ENCODE results near the gene NRDE2.

DNA sequence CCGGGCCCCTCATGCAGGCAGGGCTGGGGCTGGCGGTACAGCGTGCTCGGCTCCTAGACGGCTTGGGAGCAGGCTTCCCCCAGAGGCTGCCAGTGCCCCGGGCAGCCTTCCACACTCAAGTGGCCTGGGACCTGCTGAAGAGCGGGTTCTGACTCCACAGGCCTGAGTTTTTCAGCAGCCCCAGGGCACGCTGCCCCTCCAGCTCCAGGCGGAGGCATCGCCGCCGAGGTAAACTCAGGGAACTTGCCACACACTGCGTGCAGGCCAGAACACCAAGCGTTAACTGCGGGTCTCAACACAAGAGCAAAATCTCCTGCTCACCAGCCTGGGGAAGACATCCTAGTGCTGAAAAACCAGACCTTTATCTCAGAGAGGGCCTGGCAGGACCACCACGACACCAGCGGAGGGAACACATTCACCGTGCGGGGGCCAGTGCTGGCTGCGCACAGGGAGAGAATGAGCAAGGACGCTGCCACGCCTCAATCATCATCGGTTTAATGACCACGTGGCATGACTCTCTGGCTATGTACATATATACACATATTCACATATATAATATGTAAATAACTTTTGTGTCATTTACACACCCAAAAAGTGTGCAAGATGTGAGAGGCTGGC, 54.1 kb downstream of the NRDE2 start:
- TF ChIP-seq, protein P1, sequence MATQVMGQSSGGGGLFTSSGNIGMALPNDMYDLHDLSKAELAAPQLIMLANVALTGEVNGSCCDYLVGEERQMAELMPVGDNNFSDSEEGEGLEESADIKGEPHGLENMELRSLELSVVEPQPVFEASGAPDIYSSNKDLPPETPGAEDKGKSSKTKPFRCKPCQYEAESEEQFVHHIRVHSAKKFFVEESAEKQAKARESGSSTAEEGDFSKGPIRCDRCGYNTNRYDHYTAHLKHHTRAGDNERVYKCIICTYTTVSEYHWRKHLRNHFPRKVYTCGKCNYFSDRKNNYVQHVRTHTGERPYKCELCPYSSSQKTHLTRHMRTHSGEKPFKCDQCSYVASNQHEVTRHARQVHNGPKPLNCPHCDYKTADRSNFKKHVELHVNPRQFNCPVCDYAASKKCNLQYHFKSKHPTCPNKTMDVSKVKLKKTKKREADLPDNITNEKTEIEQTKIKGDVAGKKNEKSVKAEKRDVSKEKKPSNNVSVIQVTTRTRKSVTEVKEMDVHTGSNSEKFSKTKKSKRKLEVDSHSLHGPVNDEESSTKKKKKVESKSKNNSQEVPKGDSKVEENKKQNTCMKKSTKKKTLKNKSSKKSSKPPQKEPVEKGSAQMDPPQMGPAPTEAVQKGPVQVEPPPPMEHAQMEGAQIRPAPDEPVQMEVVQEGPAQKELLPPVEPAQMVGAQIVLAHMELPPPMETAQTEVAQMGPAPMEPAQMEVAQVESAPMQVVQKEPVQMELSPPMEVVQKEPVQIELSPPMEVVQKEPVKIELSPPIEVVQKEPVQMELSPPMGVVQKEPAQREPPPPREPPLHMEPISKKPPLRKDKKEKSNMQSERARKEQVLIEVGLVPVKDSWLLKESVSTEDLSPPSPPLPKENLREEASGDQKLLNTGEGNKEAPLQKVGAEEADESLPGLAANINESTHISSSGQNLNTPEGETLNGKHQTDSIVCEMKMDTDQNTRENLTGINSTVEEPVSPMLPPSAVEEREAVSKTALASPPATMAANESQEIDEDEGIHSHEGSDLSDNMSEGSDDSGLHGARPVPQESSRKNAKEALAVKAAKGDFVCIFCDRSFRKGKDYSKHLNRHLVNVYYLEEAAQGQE (IDR thresholded peaks at IDR 0.05; ENCODE audit: borderline replicate concordance) = no peak
- TF ChIP-seq, protein P2, sequence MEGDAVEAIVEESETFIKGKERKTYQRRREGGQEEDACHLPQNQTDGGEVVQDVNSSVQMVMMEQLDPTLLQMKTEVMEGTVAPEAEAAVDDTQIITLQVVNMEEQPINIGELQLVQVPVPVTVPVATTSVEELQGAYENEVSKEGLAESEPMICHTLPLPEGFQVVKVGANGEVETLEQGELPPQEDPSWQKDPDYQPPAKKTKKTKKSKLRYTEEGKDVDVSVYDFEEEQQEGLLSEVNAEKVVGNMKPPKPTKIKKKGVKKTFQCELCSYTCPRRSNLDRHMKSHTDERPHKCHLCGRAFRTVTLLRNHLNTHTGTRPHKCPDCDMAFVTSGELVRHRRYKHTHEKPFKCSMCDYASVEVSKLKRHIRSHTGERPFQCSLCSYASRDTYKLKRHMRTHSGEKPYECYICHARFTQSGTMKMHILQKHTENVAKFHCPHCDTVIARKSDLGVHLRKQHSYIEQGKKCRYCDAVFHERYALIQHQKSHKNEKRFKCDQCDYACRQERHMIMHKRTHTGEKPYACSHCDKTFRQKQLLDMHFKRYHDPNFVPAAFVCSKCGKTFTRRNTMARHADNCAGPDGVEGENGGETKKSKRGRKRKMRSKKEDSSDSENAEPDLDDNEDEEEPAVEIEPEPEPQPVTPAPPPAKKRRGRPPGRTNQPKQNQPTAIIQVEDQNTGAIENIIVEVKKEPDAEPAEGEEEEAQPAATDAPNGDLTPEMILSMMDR (IDR thresholded peaks at IDR 0.05; ENCODE audit: poor library complexity, severe bottlenecking) = no peak
- TF ChIP-seq MXI1 (conservative IDR thresholded peaks at IDR 0.05; ENCODE audit: poor library complexity, severe bottlenecking) = no peak
- no peak for TF ChIP-seq TAF1 (IDR thresholded peaks at IDR 0.05; ENCODE audit: low read depth)
- no peak for TF ChIP-seq EZH2 (IDR thresholded peaks at IDR 0.05; ENCODE audit: borderline replicate concordance, insufficient read depth, low read length, poor library complexity, severe bottlenecking)
- TF ChIP-seq POLR2AphosphoS5 (IDR thresholded peaks at IDR 0.05) = no peak

All from neural cell (in vitro differentiated cells).